RWPE1 (cell line): ENCODE data around the gene OSBP2.

ENCODE experiments used
- CTCF ChIA-PET: fragments of 350-600 bp; sonication (Branson Sonifier 250); formaldehyde crosslinking; extraction: SDS; loops from one replicate; lab custom pipeline; 2021; lab: Yijun Ruan, JAX
- POLR2A ChIA-PET: fragments of 400-600 bp; formaldehyde crosslinking; extraction: SDS; loops from one replicate; lab custom pipeline; 2020; ENCODE audit warnings: antibody characterized with exemption; ENCODE audit not compliant: low non-redundant PET; lab: Yijun Ruan, JAX
- DNase-seq: peaks from one replicate; pipeline ENCODE4 v3.0.0; 2012; ENCODE audit warnings: low spot score
- H3K27ac ChIP-seq: fragments of 450-650 bp; 2 replicates; pipeline ENCODE4 v1.5.1; 2017
- CTCF ChIP-seq: fragments of 450-650 bp; conservative IDR thresholded peaks from 2 replicates; pipeline ENCODE4 v1.5.1; 2017; ENCODE audit warnings: low read depth, mild to moderate bottlenecking

Gene OSBP2

GRCh38 chr22:30652852-30653251 lies 41.8 kb upstream of the OSBP2 start:
- ChIA-PET CTCF (no interaction called here), POLR2A (no interaction called here)
- no peak for DNase-seq

GRCh38 chr22:30654361-30654760 lies 40.3 kb upstream of the OSBP2 start:
- no peak for TF ChIP-seq CTCF
- ChIA-PET POLR2A (no interaction called here), CTCF (no interaction called here)
- no peak for DNase-seq
- H3K27ac ChIP-seq, result no peak overlapping the region

More at GRCh38 chr22:30652852-30653251, 41.8 kb upstream of the OSBP2 start:
- no peak for TF ChIP-seq CTCF
- no peak overlapping the region for H3K27ac ChIP-seq

- ChIA-PET CTCF (no interaction called here), POLR2A (no interaction called here)
- no peak for DNase-seq
- no peak overlapping the region for H3K27ac ChIP-seq
- TF ChIP-seq CTCF, result no peak
These were observed 39.1 kb upstream of the OSBP2 start for GRCh38 chr22:30655532-30655931.

GRCh38 chr22:30662040-30662439 lies 32.6 kb upstream of the OSBP2 start:
- DNase-seq, result no peak
- TF ChIP-seq CTCF, result no peak
- ChIA-PET CTCF (interaction anchor here (0.7 kb wide), 1 partner anchor 10 kb away, joined by 4 read pairs; no protein-coding TSS in a partner anchor), POLR2A (no interaction called here)
- H3K27ac ChIP-seq, result no peak overlapping the region

- no peak overlapping the region for H3K27ac ChIP-seq
- POLR2A ChIA-PET, result no interaction called here
- no peak for TF ChIP-seq CTCF
- DNase-seq, result no peak
- CTCF ChIA-PET, result no interaction called here
These were observed 29.9 kb upstream of the OSBP2 start for GRCh38 chr22:30664798-30665197.

- ChIA-PET POLR2A (no interaction called here), CTCF (no interaction called here)
- TF ChIP-seq CTCF, result no peak
- no peak for DNase-seq
- H3K27ac ChIP-seq, result no peak overlapping the region
These were observed 29.4 kb upstream of the OSBP2 start for GRCh38 chr22:30665266-30665665.

- ChIA-PET POLR2A (no interaction called here), CTCF (no interaction called here)
- no peak for DNase-seq
- no peak overlapping the region for H3K27ac ChIP-seq
- no peak for TF ChIP-seq CTCF
These were observed 28.9 kb upstream of the OSBP2 start for GRCh38 chr22:30665786-30666185.
